ENCODE measurements around the gene SLC24A1. TPM values are rescaled to one million over a fixed set of nuclear protein-coding genes. Genes with fewer than 3 reads are reported as not detected.

SLC24A1 gene
- total and polyA plus RNA-seq, 2 of the 13 experiments (the other 11 are each of a cell fraction or from before 2014, with no cell fraction given), result 5.9 to 8.3 TPM

- TF ChIP-seq CSRNP1 (CRISPR knock-in tag; IDR thresholded peaks at IDR 0.05), result peak; percentile 90
- TF ChIP-seq MXD1 (CRISPR knock-in tag; IDR thresholded peaks at IDR 0.05), result peak; percentile 66
- peak; percentile 97 for TF ChIP-seq KDM3A (CRISPR knock-in tag; IDR thresholded peaks at IDR 0.05; ENCODE audit: low read depth)
- TF ChIP-seq ZNF839 (CRISPR knock-in tag; IDR thresholded peaks at IDR 0.05; ENCODE audit: borderline replicate concordance), result peak; percentile 88
- peak; percentile 98 for TF ChIP-seq GATAD1 (CRISPR knock-in tag; IDR thresholded peaks at IDR 0.05)
- TF ChIP-seq ZNF790 (CRISPR knock-in tag; IDR thresholded peaks at IDR 0.05; ENCODE audit: borderline replicate concordance), result 0 out of 2 replicates have a peak, but pooled peaks have one; percentile 52
- peak; percentile 88 for TF ChIP-seq ZNF772 (CRISPR knock-in tag; IDR thresholded peaks at IDR 0.05)
- peak; percentile 96 for TF ChIP-seq ZNF224 (CRISPR knock-in tag; IDR thresholded peaks at IDR 0.05)
- TF ChIP-seq RARA (CRISPR knock-in tag; IDR thresholded peaks at IDR 0.05), result peak; percentile 73
- TF ChIP-seq ZNF512B (CRISPR knock-in tag; IDR thresholded peaks at IDR 0.05; ENCODE audit: borderline replicate concordance), result peak; percentile 70; the same call in 1 of the 2 replicates
- TF ChIP-seq HNF1A (IDR thresholded peaks at IDR 0.05; ENCODE audit: low read depth), result peak; percentile 50; the same call in 1 of the 2 replicates
- TF ChIP-seq HNF1A (CRISPR knock-in tag; IDR thresholded peaks at IDR 0.05; ENCODE audit: borderline replicate concordance), result peak; percentile 71; the same call in 1 of the 2 replicates
- TF ChIP-seq LCORL (IDR thresholded peaks at IDR 0.05), result no peak; the same call in 1 of the 2 replicates
- peak; percentile 86 for TF ChIP-seq LCORL (CRISPR knock-in tag; IDR thresholded peaks at IDR 0.05)
- TF ChIP-seq KLF9 (CRISPR knock-in tag; IDR thresholded peaks at IDR 0.05; ENCODE audit: low read depth), result peak; percentile 67; the same call in 1 of the 2 replicates
- peak; percentile 70 for TF ChIP-seq ZNF777 (CRISPR knock-in tag; IDR thresholded peaks at IDR 0.05)
- TF ChIP-seq ZNF619 (CRISPR knock-in tag; IDR thresholded peaks at IDR 0.05), result peak; percentile 76
- TF ChIP-seq ZNF280B (CRISPR knock-in tag; IDR thresholded peaks at IDR 0.05; ENCODE audit: borderline replicate concordance), result peak; percentile 95; the same call in 1 of the 2 replicates
Measured at GRCh38 chr15:65610871-65611718, 10.6 kb upstream of the SLC24A1 start, which contains the start of gene INTS14 (continued).
